Kidney epithelial cell (primary cell): Measurements from ENCODE around the gene PIK3R1. TPM values are rescaled to one million over a fixed set of nuclear protein-coding genes. Genes with fewer than 3 reads are reported as not detected.

Source experiments
- DNase-seq: peaks from one replicate; pipeline ENCODE4 v3.0.0-alpha.2; 2010; ENCODE audit warnings: low read depth
- H3K27me3 ChIP-seq: 2 replicates; pipeline ENCODE4 v1.6.0; 2011; ENCODE audit warnings: low read length; ENCODE audit not compliant: control insufficient read depth, insufficient read depth
- H3K36me3 ChIP-seq: 2 replicates; pipeline ENCODE4 v1.5.1; 2011; ENCODE audit warnings: low read length; ENCODE audit not compliant: control insufficient read depth, insufficient read depth
- H3K4me3 ChIP-seq: 2 replicates; pipeline ENCODE4 v1.5.1; 2011; ENCODE audit warnings: low read depth, mild to moderate bottlenecking, control low read depth, low read length
- CTCF ChIP-seq: IDR thresholded peaks from 2 replicates; pipeline ENCODE4 v1.5.1; 2011; ENCODE audit warnings: mild to moderate bottlenecking, moderate library complexity, low read length, control low read depth, inconsistent platforms; ENCODE audit not compliant: insufficient read depth, poor library complexity, severe bottlenecking
- total RNA-seq: library from RNA; depleted of rRNA; stranded (reverse); fragments of >200 nt; gene quantifications from 2 replicates; pipeline ENCODE4 v1.2.3, GENCODE V29; 2015

Gene PIK3R1
- total RNA-seq, 1 donor from 2014 or later: 21.1 TPM

- TF ChIP-seq CTCF: no peak
- Histone ChIP-seq H3K36me3 (no peaks in the 10 kb centered on the region), H3K27me3 (no peaks in the 10 kb centered on the region), H3K4me3 (no peak overlapping the region)
- DNase-seq: no peak
Observed at GRCh38 chr5:68331192-68332079, 115.9 kb downstream of the PIK3R1 start.

GRCh38 chr5:68332080-68332451, 116.5 kb downstream of the PIK3R1 start:
- no peak for TF ChIP-seq CTCF
- DNase-seq: no peak
- Histone ChIP-seq H3K27me3 (no peaks in the 10 kb centered on the region), H3K4me3 (no peak overlapping the region), H3K36me3 (no peaks in the 10 kb centered on the region)

- Histone ChIP-seq H3K36me3 (no peaks in the 10 kb centered on the region), H3K27me3 (no peaks in the 10 kb centered on the region), H3K4me3 (no peak overlapping the region)
- TF ChIP-seq CTCF: no peak
- DNase-seq: no peak
Observed at GRCh38 chr5:68332556-68332955, 117.0 kb downstream of the PIK3R1 start.

- DNase-seq: peak; percentile 76
- H3K27me3 ChIP-seq: no peaks in the 10 kb centered on the region
- H3K36me3 ChIP-seq: no peaks in the 10 kb centered on the region
- no peak overlapping the region for H3K4me3 ChIP-seq
- peak; percentile 56 for TF ChIP-seq CTCF
Observed at GRCh38 chr5:68333649-68334552, 118.3 kb downstream of the PIK3R1 start.

- TF ChIP-seq CTCF: no peak
- Histone ChIP-seq H3K36me3 (no peaks in the 10 kb centered on the region), H3K4me3 (no peak overlapping the region)
Observed at GRCh38 chr5:68334553-68334886, 119.0 kb downstream of the PIK3R1 start.

More at GRCh38 chr5:68334553-68334886, 119.0 kb downstream of the PIK3R1 start:
- no peaks in the 10 kb centered on the region for H3K27me3 ChIP-seq
- no peak for DNase-seq
